Duodenal mucosa (tissue), 2 donors: ENCODE measurements around the gene RNF166.

ENCODE experiments used
- H3K27ac ChIP-seq: one replicate; pipeline ENCODE4 v1.7.0; 2013; ENCODE audit warnings: low read depth, low read length
- H3K27me3 ChIP-seq, 2 donors: one replicate each; pipeline ENCODE4 v1.7.0; 2013; ENCODE audit warnings: low read length in 2 of 2, control low read depth in 1 of 2; ENCODE audit not compliant: insufficient read depth in 2 of 2, control insufficient read depth in 1 of 2
- H3K36me3 ChIP-seq, 2 donors: one replicate each; pipeline ENCODE4 v1.7.0; 2013; ENCODE audit warnings: low read length in 2 of 2, control low read depth in 1 of 2; ENCODE audit not compliant: insufficient read depth in 2 of 2, control insufficient read depth in 1 of 2
- H3K4me1 ChIP-seq, 2 donors: one replicate each; pipeline ENCODE4 v1.7.0; 2013; ENCODE audit warnings: low read length in 2 of 2, control low read depth in 1 of 2; ENCODE audit not compliant: insufficient read depth in 2 of 2, control insufficient read depth in 1 of 2
- H3K4me3 ChIP-seq, 2 donors: one replicate each; pipeline ENCODE4 v1.7.0; 2013; ENCODE audit warnings: low read length in 2 of 2, low read depth in 1 of 2
- H3K9ac ChIP-seq, 2 donors: one replicate each; pipeline ENCODE4 v1.7.0; 2013; ENCODE audit warnings: low read length in 2 of 2, low read depth in 1 of 2
- H3K9me3 ChIP-seq, 2 donors: one replicate each; pipeline ENCODE4 v1.7.0; 2013; ENCODE audit warnings: low read length in 2 of 2, control low read depth in 1 of 2; ENCODE audit not compliant: control insufficient read depth in 1 of 2

Gene RNF166

DNA sequence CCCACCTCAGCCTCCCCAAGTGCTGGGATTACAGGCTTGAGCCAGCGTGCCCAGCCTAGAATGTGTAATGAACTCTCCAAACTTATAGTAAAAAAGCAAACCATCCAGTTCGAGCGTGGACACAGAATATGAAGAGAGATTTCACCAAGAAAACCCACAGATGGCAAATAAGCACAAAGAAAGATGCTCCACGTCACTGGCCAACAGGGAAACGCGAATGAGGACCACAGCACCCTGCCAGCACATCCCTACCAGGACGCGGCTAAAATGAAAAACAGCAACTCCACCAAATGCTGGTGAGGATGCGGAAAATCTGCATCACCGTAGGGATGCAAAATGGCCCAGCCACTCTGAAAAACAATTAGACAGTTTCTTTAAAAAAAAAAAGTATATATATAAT is 44.7 kb downstream of the RNF166 start:
- no peak overlapping the region for H3K9ac ChIP-seq
- no peak overlapping the region for H3K27ac ChIP-seq
- H3K4me3 ChIP-seq: no peak overlapping the region
- peaks cover 10 to 28% of the 10 kb centered on the region in 2 donors for H3K4me1 ChIP-seq
- H3K9me3 ChIP-seq: no peaks in the 10 kb centered on the region
- H3K36me3 ChIP-seq: peaks cover 0 to 14% of the 10 kb centered on the region in 2 donors
- H3K27me3 ChIP-seq: no peaks in the 10 kb centered on the region

DNA sequence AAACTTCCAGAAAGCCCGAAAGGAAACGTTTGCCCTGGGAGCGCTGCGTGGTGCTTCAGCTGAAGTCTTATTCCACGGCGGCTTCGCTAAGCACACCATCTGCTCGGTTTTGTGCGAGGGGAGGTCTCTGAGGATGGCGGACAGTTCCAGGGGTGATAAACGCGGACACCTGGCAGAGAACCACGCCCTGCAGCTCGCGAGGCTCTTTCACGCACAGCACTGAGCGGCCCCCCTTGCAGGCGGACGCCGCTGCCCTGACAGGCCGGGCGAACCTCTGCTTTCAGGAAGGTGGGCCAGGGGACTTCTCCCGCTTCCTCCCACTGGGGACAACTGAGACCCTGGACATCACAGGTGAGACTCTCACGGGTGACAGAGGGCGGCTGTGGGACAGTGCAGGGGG is 47.0 kb downstream of the RNF166 start:
- Histone ChIP-seq H3K9me3 (no peaks in the 10 kb centered on the region), H3K9ac (no peak overlapping the region), H3K27ac (no peak overlapping the region), H3K4me1 (peaks cover 5 to 20% of the 10 kb centered on the region in 2 donors), H3K36me3 (peaks cover 5 to 31% of the 10 kb centered on the region in 2 donors), H3K27me3 (no peaks in the 10 kb centered on the region), H3K4me3 (no peak overlapping the region)

- H3K27me3 ChIP-seq: no peaks in the 10 kb centered on the region
- H3K27ac ChIP-seq: no peak overlapping the region
- H3K36me3 ChIP-seq: peaks cover 5 to 36% of the 10 kb centered on the region in 2 donors
- peaks cover 5 to 16% of the 10 kb centered on the region in 2 donors for H3K4me1 ChIP-seq
- H3K9me3 ChIP-seq: no peaks in the 10 kb centered on the region
- no peak overlapping the region for H3K4me3 ChIP-seq
- H3K9ac ChIP-seq: no peak overlapping the region
Measured at GRCh38 chr16:88658714-88659113, 47.5 kb downstream of the RNF166 start.

DNA sequence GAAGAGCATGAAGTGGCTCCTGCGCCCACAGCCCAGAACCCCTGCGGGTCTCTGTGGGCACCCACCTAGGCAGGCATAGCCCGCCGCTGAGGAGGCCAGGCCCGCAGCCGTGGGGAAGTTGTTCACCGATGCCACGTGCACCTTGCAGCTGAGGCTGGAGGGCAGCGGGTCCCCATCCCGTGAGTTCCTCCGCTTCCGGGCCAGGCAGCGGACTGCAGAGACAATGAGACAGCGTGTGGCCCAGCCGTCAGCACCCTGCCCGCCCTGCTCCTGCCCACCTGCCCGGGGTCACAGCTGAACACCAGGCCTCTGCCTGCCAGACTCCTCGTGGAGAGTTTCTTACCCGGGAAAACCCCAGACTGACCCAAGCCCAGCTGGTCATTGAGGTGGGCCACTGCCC is 48.8 kb downstream of the RNF166 start:
- H3K36me3 ChIP-seq: peaks cover 5 to 46% of the 10 kb centered on the region in 2 donors
- no peaks in the 10 kb centered on the region for H3K27me3 ChIP-seq
- H3K9me3 ChIP-seq: no peaks in the 10 kb centered on the region
- H3K4me1 ChIP-seq: peaks cover 5 to 14% of the 10 kb centered on the region in 2 donors
- H3K9ac ChIP-seq: no peak overlapping the region
- no peak overlapping the region for H3K27ac ChIP-seq
- no peak overlapping the region for H3K4me3 ChIP-seq

DNA sequence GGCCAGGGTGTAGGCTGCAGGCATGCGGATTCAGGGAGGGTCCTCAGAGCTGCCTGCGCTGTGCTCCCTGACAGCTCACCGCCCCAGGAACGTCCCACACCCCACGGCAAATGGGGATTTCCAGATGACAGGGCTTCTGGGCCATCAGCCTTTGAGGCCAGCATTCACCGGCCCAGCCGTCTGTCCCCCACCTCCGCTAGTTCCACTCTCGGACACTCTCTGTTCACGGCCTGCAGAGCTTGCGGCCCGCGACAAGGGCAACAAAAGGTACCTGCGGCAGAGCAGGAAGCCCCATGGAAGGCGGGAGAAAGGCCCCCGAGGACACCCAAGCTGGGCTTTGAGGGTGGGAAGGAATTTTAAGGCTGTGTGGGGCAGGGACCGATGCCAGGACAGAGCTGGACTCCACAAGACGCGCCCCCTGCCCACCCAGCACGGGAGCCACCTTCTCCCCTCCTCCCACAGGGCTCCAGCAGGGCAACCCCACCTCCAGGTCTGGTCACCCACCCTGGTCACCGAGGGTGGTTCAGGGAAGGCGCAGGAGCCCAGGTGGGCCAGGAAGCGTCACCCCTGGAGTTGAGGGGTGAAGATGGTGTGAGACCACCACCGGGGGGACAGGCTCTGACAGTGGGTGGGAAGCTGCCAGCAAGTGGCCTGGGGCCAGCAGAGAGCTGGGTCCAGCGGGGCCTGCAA is 49.8 kb downstream of the RNF166 start:
- H3K27ac ChIP-seq: no peak overlapping the region
- no peaks in the 10 kb centered on the region for H3K9me3 ChIP-seq
- peaks cover 5 to 48% of the 10 kb centered on the region in 2 donors for H3K36me3 ChIP-seq
- no peaks in the 10 kb centered on the region for H3K27me3 ChIP-seq
- H3K4me3 ChIP-seq: no peak overlapping the region
- peaks cover 2 to 17% of the 10 kb centered on the region in 2 donors for H3K4me1 ChIP-seq
- H3K9ac ChIP-seq: no peak overlapping the region

DNA sequence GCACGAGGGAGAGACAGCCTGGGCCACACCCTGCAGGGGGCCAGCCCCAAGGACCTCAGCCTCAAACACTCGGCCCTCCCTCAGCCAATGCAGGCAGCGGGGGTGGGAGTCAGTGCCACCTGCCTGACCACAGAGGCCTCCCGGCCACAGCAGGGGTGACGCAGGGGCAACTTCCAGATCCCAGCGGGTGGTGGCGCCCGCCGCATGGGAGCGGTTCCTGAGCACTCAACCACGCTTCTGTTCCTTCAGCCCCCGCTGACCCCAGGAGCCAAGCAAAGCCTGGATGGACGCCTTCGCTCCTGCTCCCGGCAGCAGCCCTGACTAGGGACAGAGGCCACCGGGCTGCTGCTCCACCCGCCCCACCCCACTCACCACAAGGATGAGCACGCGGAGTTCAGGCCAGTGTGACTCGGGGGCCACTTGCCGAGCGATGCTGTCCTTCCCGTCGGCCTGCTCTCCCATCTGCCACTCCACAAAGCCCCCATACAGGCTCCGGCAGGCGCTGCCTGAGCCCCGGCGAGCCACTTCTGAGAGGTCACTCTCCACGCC is 50.4 kb downstream of the RNF166 start:
- Histone ChIP-seq H3K9me3 (no peaks in the 10 kb centered on the region), H3K9ac (no peak overlapping the region), H3K4me1 (peaks cover 6 to 18% of the 10 kb centered on the region in 2 donors), H3K27me3 (no peaks in the 10 kb centered on the region), H3K36me3 (peaks cover 5 to 48% of the 10 kb centered on the region in 2 donors), H3K4me3 (no peak overlapping the region), H3K27ac (no peak overlapping the region)

- Histone ChIP-seq H3K36me3 (peaks cover 5 to 48% of the 10 kb centered on the region in 2 donors), H3K27me3 (no peaks in the 10 kb centered on the region), H3K9ac (no peak overlapping the region), H3K4me1 (peaks cover 6 to 17% of the 10 kb centered on the region in 2 donors), H3K4me3 (no peak overlapping the region), H3K27ac (no peak overlapping the region), H3K9me3 (no peaks in the 10 kb centered on the region)
Measured at GRCh38 chr16:88655053-88655732, 51.0 kb downstream of the RNF166 start.

GRCh38 chr16:88654363-88655052 is 51.7 kb downstream of the RNF166 start:
- Histone ChIP-seq H3K9ac (no peak overlapping the region), H3K9me3 (no peaks in the 10 kb centered on the region), H3K36me3 (peaks cover 5 to 48% of the 10 kb centered on the region in 2 donors), H3K27me3 (no peaks in the 10 kb centered on the region), H3K4me1 (peaks cover 13 to 21% of the 10 kb centered on the region in 2 donors), H3K27ac (no peak overlapping the region), H3K4me3 (no peak overlapping the region)

DNA sequence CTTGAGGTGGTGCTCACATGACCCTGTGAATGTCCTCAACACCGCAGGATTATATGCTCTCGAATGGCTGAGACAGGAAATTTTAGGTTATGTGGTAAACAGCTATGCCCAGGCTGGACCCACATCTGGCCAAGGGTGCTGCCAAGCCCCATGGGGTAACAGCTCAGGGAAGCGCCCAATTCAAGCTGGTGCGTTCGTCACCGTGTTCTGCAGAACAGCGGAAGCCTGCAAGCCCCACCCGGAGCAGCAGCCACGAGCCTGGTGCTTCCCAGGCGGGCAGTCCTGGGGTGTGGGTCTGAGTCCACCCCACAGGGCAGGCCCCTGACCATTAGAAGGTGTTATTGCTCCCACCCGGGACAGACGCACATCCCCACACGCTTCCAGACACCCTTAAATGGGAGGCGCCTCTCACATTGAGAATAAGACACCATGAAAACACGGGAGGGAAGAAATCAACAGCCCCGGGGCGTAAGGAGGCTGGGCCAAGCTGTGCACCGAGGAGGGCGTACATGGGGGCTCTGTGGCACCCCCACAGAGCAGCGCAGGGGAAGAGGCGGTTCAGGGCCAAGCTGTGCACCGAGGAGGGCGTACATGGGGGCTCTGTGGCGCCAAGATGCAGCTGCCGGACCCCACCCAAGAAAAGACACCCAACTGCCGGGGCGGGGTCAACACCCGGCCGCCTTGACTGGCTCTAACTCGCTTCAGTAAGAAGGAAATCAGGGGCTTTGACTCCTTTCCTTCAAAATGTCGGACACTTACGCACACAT is 52.4 kb downstream of the RNF166 start:
- H3K4me1 ChIP-seq: peaks cover 14 to 28% of the 10 kb centered on the region in 2 donors
- H3K9me3 ChIP-seq: no peaks in the 10 kb centered on the region
- H3K4me3 ChIP-seq: no peak overlapping the region
- no peaks in the 10 kb centered on the region for H3K27me3 ChIP-seq
- H3K36me3 ChIP-seq: peaks cover 5 to 53% of the 10 kb centered on the region in 2 donors
- no peak overlapping the region for H3K9ac ChIP-seq
- H3K27ac ChIP-seq: no peak overlapping the region
